ENCODE measurements around the gene TSPAN15.

DNA sequence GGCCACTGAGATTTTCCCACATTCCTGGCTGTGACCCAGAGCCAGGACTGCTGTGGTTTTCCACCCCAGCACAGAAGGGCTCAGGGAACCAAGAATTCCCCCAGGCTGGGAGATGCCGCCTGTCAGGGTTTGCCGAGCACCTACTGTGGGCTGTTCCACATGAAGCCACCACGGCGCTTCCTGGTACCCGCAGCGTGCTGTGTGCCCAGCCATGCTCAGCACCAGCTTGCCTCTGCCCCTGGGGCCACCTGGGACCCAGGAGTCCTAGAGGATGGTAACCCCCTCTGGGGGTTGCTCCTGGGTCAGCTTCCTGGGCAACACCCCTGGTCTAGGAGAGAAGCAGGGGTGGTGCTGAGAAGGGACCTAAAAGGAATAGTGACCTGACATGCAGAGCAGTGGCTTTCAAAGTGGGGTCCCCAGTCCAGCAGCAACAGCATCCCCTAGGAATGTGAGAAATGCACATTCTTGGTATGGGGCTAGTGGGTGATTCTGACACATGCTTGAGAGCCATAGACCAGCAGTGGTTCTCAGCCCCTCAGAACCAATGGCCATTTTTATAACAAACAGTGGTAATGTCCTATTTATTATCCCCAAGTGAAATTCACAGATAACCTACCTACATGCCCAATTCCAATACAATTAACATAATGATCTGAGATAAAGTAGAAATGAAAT lies 53.4 kb downstream of the TSPAN15 start:
- TF ChIP-seq POLR2AphosphoS5 (IDR thresholded peaks at IDR 0.05) = no peak
- TF ChIP-seq, protein P1, sequence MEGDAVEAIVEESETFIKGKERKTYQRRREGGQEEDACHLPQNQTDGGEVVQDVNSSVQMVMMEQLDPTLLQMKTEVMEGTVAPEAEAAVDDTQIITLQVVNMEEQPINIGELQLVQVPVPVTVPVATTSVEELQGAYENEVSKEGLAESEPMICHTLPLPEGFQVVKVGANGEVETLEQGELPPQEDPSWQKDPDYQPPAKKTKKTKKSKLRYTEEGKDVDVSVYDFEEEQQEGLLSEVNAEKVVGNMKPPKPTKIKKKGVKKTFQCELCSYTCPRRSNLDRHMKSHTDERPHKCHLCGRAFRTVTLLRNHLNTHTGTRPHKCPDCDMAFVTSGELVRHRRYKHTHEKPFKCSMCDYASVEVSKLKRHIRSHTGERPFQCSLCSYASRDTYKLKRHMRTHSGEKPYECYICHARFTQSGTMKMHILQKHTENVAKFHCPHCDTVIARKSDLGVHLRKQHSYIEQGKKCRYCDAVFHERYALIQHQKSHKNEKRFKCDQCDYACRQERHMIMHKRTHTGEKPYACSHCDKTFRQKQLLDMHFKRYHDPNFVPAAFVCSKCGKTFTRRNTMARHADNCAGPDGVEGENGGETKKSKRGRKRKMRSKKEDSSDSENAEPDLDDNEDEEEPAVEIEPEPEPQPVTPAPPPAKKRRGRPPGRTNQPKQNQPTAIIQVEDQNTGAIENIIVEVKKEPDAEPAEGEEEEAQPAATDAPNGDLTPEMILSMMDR (IDR thresholded peaks at IDR 0.05) = no peak
